Stimulated activated CD4-positive, alpha-beta T cell treated with anti-CD3 and anti-CD28 coated beads, Interleukin-15, amount 100 ng/mL, for 24 hours (primary cell): ENCODE data around the gene SYNJ2.
"Not testable (repeated sequence)": the region's sequence is repeated elsewhere in the genome, so short reads cannot be mapped to it uniquely, and the experiment has no call there.

Experiments used
- DNase-seq: peaks from one replicate; pipeline ENCODE4 v3.0.0-alpha.2; 2020

The SYNJ2 gene

DNA sequence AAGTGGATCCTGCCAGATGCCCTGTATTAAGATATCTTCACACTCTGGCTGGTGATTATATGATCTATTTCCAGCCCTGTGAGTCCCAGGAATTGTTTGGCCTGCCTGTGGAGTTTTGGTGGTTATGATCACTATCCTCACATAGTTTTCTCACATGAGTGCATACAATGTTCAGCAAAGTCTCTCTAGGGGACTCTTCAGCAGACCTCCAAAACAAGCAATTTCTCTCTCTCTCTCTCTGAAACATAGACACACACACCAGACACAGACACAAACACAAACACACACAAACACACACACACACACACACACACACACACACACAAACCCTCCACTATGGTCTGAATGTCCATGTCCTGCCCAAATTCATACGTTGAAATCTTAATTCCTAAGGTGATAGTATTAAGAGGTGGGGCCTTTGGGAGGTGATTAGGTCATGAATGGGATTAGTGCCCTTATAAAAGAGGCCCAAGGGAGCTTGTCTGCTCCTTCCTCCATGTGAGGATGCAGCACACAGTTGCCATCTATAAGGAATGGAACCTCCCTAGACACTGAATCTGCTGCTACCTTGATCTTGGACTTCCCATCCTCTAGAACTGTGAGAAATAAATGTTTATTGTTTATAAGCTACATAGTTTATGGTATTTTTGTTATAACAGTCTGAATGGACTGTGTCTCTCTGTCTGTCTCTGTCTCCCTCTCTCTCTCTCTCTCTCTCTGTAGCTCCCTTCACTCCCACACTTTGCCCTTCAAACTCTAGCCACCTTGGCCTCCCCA is 22.0 kb upstream of the SYNJ2 start:
- no peak for DNase-seq

DNA sequence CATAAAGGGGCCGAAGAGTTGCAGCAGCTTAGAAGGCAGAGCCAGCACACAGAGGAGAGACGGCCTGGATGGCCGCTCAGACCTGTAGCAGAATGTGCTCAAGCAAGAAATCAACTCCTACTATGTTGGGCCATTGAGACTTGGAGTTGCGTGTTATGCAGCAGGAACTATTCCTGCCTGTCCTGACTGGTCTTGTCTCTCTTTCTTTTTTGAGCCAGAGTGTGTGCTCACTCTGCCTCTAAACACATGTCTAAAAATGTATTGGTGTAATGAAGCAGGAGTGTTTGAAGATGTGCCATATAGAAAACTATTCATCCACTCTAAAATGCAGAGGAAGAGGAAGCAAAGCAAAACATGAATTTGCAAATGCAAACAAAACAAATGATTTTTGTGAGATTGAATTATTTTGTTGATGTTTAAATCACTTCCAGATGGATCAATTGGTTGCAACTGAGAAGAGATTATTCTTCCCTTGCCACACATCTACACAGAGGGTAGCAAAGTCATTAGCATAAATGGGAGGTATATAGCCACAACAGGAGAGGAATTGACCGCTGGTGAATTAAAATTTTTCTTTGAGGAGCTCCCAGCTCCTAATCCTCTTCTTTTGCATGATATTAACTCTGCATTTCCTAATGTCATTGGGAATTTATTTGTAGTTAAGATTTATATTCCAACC is 20.4 kb upstream of the SYNJ2 start:
- DNase-seq, result no peak

DNA sequence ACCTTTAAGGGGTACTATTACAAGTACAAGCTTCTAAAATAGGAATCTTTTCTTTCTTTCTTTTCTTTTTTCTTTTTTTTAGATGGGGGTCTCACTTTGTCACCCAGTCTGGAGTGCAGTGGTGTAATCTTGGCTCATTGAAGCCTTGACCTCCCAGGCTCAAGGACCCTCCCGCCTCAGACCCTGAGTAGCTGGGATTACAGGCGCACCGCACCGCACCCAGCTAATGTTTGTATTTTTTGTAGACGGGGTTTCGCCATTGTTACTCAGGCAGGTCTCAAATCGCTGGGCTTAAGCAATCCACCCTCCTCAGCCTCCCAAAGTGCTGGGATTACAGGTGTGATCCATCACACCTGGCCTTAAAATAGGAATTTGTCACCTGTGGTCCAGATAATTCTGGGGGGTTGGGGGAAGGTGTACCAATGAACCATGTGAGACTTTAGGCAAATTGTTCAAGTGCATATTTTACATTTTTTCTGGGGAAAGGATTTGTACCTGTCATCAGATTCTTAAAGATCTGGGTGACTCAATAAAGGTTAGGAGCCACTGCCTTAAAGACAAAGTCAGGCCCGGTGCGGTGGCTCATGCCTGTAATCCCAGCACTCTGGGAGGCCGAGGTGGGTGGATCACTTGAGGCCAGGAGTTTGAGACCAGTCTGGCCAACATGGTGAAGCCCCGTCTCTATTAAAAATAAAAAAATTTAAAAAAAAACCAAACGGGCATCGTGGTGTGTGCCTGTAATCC is 19.7 kb upstream of the SYNJ2 start:
- no peak for DNase-seq

DNA sequence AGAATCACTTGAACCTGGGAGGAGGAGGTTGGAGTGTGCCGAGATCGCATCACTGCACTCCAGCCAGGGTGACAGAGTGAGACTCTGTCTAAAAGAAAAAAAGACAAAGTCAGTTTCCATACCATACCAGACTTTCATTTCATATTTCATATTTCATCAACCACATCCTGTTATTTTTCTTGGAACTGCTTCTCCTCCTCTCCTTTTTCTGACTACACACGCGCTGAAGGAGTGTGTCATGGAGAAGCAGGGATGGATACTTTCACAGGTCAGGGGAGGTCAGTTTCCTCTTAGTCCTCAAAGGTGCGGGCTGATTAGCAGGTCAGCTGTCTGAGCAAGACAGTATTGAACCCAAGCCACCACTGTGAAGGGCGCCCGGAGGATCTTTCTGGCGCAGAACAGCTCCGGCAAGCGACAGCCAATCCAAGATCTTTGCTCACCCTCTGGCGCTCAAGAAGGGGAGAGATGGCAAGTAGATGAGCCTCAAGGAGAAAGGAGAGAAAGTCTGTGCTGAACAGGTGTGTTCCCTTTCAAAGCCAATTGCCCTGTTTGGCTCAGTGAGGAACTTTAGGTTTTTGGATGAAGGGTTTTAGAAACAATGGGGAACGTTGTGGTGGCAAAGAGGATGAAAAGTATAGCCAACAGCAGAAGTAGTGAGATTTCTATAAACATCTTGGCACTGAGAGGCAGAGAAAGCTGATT is 18.9 kb upstream of the SYNJ2 start:
- DNase-seq, result peak; percentile 40

DNA sequence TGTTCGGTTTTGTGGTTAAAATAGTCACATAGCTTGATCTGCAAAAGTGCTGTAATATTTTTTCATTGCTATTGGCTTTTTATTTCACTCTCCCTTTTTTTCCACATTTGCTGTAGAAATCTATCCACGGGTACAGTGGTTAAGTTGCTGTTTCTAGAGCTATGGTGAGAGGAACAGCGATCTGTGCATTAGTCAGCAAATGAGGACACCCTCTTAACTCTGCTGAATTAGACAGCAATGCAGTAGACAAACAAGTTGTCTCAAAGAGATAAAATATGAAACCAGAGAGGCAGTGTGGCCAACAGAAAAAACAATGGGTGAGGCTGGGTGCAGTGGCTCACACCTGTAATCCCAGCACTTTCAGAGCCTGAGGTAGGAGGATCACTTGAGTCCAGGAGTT is 17.6 kb upstream of the SYNJ2 start:
- no peak for DNase-seq

DNA sequence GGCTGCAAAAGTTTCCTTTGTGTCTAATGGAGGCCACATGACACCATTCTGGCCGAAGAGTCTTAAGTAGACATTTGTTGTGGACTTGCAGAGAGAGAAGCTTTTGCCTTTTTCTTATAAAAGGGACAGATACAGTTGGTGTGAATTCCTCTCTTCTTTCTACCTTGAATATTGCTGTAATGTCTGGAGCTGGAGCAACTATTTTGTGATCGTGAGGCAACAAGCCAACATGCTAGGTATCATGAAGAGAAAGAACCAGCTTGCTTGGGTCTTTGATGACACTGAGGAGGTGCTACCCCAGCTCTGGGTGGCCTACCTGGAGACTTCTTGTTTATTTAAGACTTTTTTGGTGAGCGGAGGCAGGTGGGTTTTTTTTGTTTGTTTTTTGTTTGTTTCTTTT is 16.3 kb upstream of the SYNJ2 start:
- DNase-seq, result no peak

GRCh38 chr6:157966589-157966977 is 15.1 kb upstream of the SYNJ2 start:
- DNase-seq, result no peak

- no peak for DNase-seq
Measured at GRCh38 chr6:157967020-157967419, 14.6 kb upstream of the SYNJ2 start.

- no peak for DNase-seq
Measured at GRCh38 chr6:157967486-157967885, 14.2 kb upstream of the SYNJ2 start.

GRCh38 chr6:157972177-157972576 is 9.5 kb upstream of the SYNJ2 start:
- DNase-seq, result not testable (repeated sequence)

DNA sequence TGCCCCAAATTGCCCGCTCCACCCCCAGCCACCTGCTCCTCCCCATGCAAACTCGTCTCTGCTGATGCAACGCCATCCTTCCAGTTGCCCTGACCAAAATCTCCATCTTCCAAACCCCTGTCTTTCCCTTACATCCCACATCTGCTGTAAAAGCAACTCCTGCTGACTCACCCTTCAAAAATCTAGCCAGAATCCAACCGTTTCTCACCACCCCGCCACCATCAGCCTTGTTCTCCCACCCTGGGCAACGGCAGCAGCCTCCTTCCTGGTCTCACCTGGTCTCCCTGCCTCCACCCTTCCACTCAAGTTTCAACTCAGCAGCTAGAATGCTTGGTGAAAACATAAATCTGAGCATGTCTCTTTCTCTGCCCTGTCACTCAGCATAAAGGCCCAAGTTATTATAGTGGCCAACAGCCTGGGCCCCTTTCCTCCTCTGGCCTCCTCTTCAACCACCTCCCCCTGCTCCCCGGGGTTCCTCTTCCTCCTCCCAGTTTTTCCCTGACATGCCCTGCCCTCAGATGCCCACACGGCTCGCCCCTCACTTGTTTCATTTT is 7.2 kb upstream of the SYNJ2 start:
- DNase-seq, result no peak

GRCh38 chr6:157974967-157975366 is 6.7 kb upstream of the SYNJ2 start:
- DNase-seq, result no peak

DNA sequence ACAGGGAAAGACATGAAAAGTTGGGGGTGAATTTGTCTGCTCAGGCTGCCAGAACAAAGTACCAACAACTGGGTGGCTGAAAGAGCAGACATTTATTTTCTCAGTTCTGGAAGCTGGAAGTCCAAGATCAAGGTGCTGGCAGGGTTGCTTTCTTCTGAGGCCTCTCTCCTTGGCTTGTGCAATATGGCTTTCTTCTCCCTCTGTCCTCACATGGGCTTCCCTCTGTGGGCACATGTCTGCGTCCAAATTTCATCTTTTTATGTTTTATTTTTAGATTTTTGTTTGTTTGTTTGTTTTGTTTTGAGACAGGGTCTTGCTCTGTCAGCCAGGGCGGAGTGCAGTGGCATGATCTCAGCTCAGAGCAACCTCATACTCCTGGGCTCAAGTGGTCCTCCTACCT is 6.2 kb upstream of the SYNJ2 start:
- DNase-seq, result no peak

- no peak for DNase-seq
Measured at GRCh38 chr6:157976345-157977175, 5.1 kb upstream of the SYNJ2 start.

- no peak for DNase-seq
Measured at GRCh38 chr6:157977176-157977804, 4.4 kb upstream of the SYNJ2 start.

GRCh38 chr6:157978021-157978783 is 3.5 kb upstream of the SYNJ2 start:
- DNase-seq, result no peak

- no peak for DNase-seq
Measured at GRCh38 chr6:157980288-157981131, 1.2 kb upstream of the SYNJ2 start.

GRCh38 chr6:157981132-157981394 is 600 bp upstream of the SYNJ2 start:
- no peak for DNase-seq

- peak; percentile 53 for DNase-seq
Measured at GRCh38 chr6:157982102-157982562, 469 bp downstream of the SYNJ2 start.
